Sigmoid colon (tissue), 7 donors: ENCODE data around the gene NCOA4. TPM values are rescaled to one million over a fixed set of nuclear protein-coding genes. Genes with fewer than 3 reads are reported as not detected.
A peak's percentile ranks its signal among the peaks of the same experiment; 100 is the strongest.

ENCODE experiments used
- DNase-seq: peaks from one replicate; pipeline ENCODE4 v3.0.0-alpha.2; 2019
- H3K27ac ChIP-seq, 4 donors: fragments of 200-600 bp; sonication (generic); one replicate each; pipeline ENCODE4 v1.5.1; 2016 to 2019; ENCODE audit warnings: mild to moderate bottlenecking in 1 of 4
- H3K27me3 ChIP-seq, 3 donors: fragments of 200-600 bp; sonication (generic); one replicate each; pipeline ENCODE4 v1.5.1; 2019; ENCODE audit warnings: mild to moderate bottlenecking in 1 of 3
- H3K36me3 ChIP-seq, 4 donors: fragments of 200-600 bp; sonication (generic); one replicate each; pipeline ENCODE4 v1.5.1; 2016 to 2019
- H3K4me1 ChIP-seq, 4 donors: fragments of 200-600 bp; sonication (generic); one replicate each; pipeline ENCODE4 v1.5.1; 2017 to 2019
- H3K4me3 ChIP-seq, 4 donors: fragments of 200-600 bp; sonication (generic); one replicate each; pipeline ENCODE4 v1.5.1; 2017 to 2019; ENCODE audit warnings: mild to moderate bottlenecking in 2 of 4, moderate library complexity in 1 of 4
- H3K9me3 ChIP-seq, 4 donors: fragments of 200-600 bp in 3 of 4; sonication (generic) in 3 of 4; one replicate each; pipeline versions ENCODE4 v1.5.1 to v1.6.1; 2013 to 2019
- CTCF ChIP-seq, 4 experiments: fragments of 450-650 bp in 3 of 4; fragments of 200-600 bp in 1 of 4; IDR thresholded peaks; one replicate each; pipeline ENCODE4 v1.5.1; 2016 to 2019; ENCODE audit warnings: antibody characterized with exemption in 4 of 4, mild to moderate bottlenecking in 3 of 4, moderate library complexity in 2 of 4
- EP300 ChIP-seq, 4 donors: sonication (generic); formaldehyde crosslinking; IDR thresholded peaks; one replicate each; pipeline ENCODE4 v1.6.1; 2017; ENCODE audit warnings: antibody characterized with exemption in 4 of 4
- POLR2A ChIP-seq, 2 donors: fragments of 450-650 bp; IDR thresholded peaks; one replicate each; pipeline ENCODE4 v1.6.1; 2016; ENCODE audit warnings: antibody characterized with exemption in 2 of 2, mild to moderate bottlenecking in 2 of 2, moderate library complexity in 2 of 2
- POLR2AphosphoS5 ChIP-seq, 4 donors: sonication (generic); formaldehyde crosslinking; IDR thresholded peaks; one replicate each; pipeline ENCODE4 v1.6.1; 2017; ENCODE audit warnings: antibody characterized with exemption in 4 of 4
- WGBS, 2 donors: extraction: QIAGEN DNeasy Blood & Tissue Kit; methylation state at CpG; one replicate each; pipeline ENCODE4 v1.1.7; 2013; 5-methylcytosine and 5-hydroxymethylcytosine counted together
- intact Hi-C: fragments of 100-400 bp; cut with DNase I; formaldehyde crosslinking; loops from one replicate; pipeline ENCODE4 v1.15.1; 2023
- polyA plus RNA-seq, 3 donors: library from polyadenylated mRNA; stranded (reverse); fragments of 200-250 nt; gene quantifications; one replicate each; pipeline ENCODE4 v1.2.3, GENCODE V29; 2013
- total RNA-seq, 4 donors: library from RNA; depleted of rRNA; stranded (reverse); fragments of >200 nt; gene quantifications; one replicate each; pipeline ENCODE4 v1.1.0, GENCODE V29; 2016
- donor health status: healthy with polysubstance abuse.
- donor health status: Bipolar disorder and iron deficiency.
- donor health status: healthy.

The NCOA4 gene
- total and polyA plus RNA-seq, 7 donors = 82.6 to 192 (median 149) TPM

- DNase-seq = no peak
- peak overlapping the region in 3 of 4 donors; percentile 74 to 87 (median 75) for H3K4me3 ChIP-seq
- WGBS, 2 donors = 5 to 25% methylated on average over 6 of the region's 6 CpGs
- intact Hi-C loops = loop anchor here (10.0 kb wide), 1 partner anchor 54 kb away; the partner anchor contains the start of gene TIMM23
- no peaks in the 10 kb centered on the region for H3K9me3 ChIP-seq
- no peak for TF ChIP-seq POLR2A (IDR thresholded peaks at IDR 0.05)
- TF ChIP-seq EP300 (IDR thresholded peaks at IDR 0.05) = no peak
- peak in 3 of 4 experiments; percentile 33 to 46 (median 39) for TF ChIP-seq CTCF (IDR thresholded peaks at IDR 0.05)
- no peak for TF ChIP-seq POLR2AphosphoS5 (IDR thresholded peaks at IDR 0.05)
- H3K27me3 ChIP-seq = no peaks in the 10 kb centered on the region
- no peaks in the 10 kb centered on the region for H3K36me3 ChIP-seq
- peaks cover 0 to 61% (median 59%) of the 10 kb centered on the region in 4 donors for H3K4me1 ChIP-seq
- H3K27ac ChIP-seq = peak overlapping the region in 3 of 4 donors; percentile 91 to 93 (median 91)
Observed at GRCh38 chr10:46028584-46029460, 1.6 kb downstream of the NCOA4 start.

GRCh38 chr10:46026106-46026505 lies 4.3 kb downstream of the NCOA4 start:
- Histone ChIP-seq H3K27me3 (no peaks in the 10 kb centered on the region), H3K4me1 (peaks cover 0 to 84% (median 74%) of the 10 kb centered on the region in 4 donors), H3K27ac (no peak overlapping the region), H3K4me3 (no peak overlapping the region), H3K9me3 (no peaks in the 10 kb centered on the region), H3K36me3 (no peaks in the 10 kb centered on the region)
- TF ChIP-seq EP300 (IDR thresholded peaks at IDR 0.05) = no peak
- TF ChIP-seq POLR2A (IDR thresholded peaks at IDR 0.05) = no peak
- TF ChIP-seq POLR2AphosphoS5 (IDR thresholded peaks at IDR 0.05) = no peak
- TF ChIP-seq CTCF (IDR thresholded peaks at IDR 0.05) = no peak
- intact Hi-C loops = loop anchor here (10.0 kb wide), 1 partner anchor 51 kb away; the partner anchor contains the start of gene TIMM23
- DNase-seq = no peak

- Histone ChIP-seq H3K27ac (peak overlapping the region in 1 of 4 donors; percentile 0), H3K27me3 (no peaks in the 10 kb centered on the region), H3K36me3 (no peaks in the 10 kb centered on the region), H3K4me3 (no peak overlapping the region), H3K9me3 (no peaks in the 10 kb centered on the region), H3K4me1 (peaks cover 0 to 91% (median 81%) of the 10 kb centered on the region in 4 donors)
- no peak for DNase-seq
- TF ChIP-seq POLR2A (IDR thresholded peaks at IDR 0.05) (no peak), EP300 (IDR thresholded peaks at IDR 0.05) (no peak), CTCF (IDR thresholded peaks at IDR 0.05) (no peak), POLR2AphosphoS5 (IDR thresholded peaks at IDR 0.05) (no peak)
- intact Hi-C loops = loop anchor here (10.0 kb wide), 1 partner anchor 51 kb away; the partner anchor contains the start of gene TIMM23
- 89 to 90% methylated on average over 2 of the region's 2 CpGs for WGBS, 2 donors
Observed at GRCh38 chr10:46025406-46025805, 5.0 kb downstream of the NCOA4 start.

- Histone ChIP-seq H3K4me1 (peaks cover 0 to 95% (median 85%) of the 10 kb centered on the region in 4 donors), H3K27me3 (no peaks in the 10 kb centered on the region), H3K9me3 (no peaks in the 10 kb centered on the region), H3K4me3 (no peak overlapping the region), H3K27ac (peak overlapping the region in 1 of 4 donors; percentile 0), H3K36me3 (no peaks in the 10 kb centered on the region)
- DNase-seq = no peak
- no peak for TF ChIP-seq POLR2AphosphoS5 (IDR thresholded peaks at IDR 0.05)
- no peak for TF ChIP-seq POLR2A (IDR thresholded peaks at IDR 0.05)
- TF ChIP-seq CTCF (IDR thresholded peaks at IDR 0.05) = no peak
- TF ChIP-seq EP300 (IDR thresholded peaks at IDR 0.05) = no peak
- intact Hi-C loops = loop anchor here (10.0 kb wide), 1 partner anchor 50 kb away; the partner anchor contains the start of gene TIMM23
Observed at GRCh38 chr10:46024948-46025347, 5.5 kb downstream of the NCOA4 start.
